DMS153 (cell line): Measurements from ENCODE around the gene STRN4.
"Not testable (repeated sequence)": the region's sequence is repeated elsewhere in the genome, so short reads cannot be mapped to it uniquely, and the experiment has no call there.

ENCODE experiments used
- DNase-seq: peaks from one replicate; lab custom pipeline; 2025; lab: John Stamatoyannopoulos, UW

The STRN4 gene

DNA sequence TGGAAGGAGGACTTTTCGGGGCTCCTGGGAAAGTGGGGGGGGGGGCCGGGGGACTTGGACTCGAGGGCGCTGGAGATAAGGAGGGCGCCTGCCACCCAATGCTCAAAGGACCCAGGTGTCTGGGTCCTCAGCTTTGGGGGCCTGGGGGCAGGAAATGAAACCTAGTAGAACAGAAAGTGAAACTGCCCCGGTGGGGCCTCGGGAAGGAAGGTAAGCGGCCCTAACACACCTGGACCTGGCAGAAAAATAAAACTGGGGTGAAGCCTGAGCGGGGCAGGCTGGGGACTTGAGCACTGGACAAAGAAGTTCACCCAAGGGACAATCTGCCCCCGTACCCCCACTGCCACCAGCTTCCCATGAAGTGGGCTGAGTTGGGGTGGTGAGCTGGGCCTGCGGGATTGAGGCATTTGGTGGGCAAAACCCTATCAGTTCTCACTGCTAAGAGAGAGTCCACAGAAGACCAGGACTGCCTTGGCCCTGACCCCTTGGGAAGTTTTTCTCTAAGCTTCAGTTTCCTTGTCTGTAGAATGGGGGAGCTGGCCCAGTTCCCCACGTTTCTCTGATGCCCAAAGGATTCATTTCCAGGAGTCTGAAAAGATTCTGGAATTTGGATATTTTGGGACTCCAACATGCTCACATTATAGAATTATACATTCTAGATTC is 31.7 kb downstream of the STRN4 start:
- DNase-seq = no peak

DNA sequence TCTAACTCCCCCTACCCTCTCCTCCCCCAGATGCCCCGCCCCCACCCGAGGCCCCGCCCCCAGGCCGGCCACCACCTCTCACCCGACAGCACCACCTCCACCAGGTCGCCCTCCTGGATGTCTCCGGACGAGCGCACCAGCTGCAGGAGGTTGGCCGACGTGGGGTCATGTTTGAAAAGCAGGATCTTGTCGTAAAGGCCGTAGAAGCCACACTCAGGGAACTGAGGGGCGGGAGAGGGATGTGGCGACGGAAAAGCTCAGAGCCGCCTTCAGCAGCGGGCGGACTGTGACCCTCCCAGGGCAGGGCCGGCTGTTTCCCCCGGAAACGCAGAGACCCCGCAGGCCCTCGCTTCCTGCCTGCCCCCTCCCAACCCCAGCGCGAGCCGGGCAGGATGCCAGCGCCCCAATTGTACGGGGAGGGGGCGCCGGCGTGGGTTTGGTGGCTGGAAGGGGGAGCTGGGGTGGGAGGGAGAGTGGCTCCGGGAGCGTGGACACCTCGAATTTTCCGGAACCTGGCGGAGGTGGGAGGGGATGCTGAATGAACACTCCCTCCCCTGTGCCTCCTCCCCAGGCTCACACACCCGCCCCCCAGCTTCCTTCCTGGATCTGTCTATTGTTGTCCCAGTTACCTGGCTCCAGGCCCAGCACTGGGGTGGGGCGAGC is 32.3 kb downstream of the STRN4 start:
- peak; percentile 77 for DNase-seq

DNA sequence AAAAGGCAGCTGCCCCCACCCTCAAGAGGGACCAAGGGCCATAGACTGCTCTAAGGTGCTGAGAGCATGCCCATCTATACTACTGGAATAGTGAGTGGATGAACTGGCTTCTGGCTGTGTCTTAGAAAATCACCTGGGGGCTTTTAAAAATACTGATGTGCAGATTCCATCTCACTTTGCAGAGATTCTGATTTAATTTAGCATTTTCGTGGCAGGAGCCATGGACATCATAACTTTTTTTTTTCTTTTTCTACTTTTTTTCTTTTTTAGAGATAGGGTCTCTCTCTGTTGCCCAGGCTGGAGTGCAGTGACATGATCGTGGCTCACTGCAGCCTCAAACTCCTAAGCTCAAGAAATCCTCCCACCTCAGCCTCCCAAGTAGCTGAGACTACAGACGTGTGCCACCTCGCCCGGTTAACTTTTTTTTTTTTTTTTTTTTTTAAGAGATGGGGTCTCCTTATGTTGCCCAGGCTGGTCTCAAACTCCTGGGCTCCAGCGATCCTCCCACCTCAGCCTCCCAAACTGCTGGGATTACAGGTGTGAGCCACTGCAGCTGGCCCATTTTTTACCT is 33.4 kb downstream of the STRN4 start:
- not testable (repeated sequence) for DNase-seq

DNA sequence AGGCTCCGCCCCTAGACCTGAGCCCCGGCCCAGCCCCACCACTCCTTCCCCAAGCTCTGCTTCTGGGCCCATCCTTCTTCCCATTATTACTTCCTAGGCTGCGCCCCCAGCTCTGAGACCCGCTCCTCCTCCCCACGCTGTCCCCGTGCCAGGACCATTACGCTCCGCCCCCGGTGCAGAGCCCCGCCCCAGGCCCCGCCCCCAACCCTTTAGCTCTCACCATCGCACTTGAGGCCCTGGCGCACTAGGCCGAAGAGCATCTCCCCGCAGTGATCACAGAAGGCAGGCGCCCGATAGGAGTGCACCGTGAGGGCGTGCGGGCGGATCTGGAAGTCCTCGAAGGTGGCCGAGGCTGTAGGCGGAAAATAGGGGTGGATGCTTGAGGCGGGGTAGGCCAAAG is 35.6 kb downstream of the STRN4 start:
- no peak for DNase-seq

DNA sequence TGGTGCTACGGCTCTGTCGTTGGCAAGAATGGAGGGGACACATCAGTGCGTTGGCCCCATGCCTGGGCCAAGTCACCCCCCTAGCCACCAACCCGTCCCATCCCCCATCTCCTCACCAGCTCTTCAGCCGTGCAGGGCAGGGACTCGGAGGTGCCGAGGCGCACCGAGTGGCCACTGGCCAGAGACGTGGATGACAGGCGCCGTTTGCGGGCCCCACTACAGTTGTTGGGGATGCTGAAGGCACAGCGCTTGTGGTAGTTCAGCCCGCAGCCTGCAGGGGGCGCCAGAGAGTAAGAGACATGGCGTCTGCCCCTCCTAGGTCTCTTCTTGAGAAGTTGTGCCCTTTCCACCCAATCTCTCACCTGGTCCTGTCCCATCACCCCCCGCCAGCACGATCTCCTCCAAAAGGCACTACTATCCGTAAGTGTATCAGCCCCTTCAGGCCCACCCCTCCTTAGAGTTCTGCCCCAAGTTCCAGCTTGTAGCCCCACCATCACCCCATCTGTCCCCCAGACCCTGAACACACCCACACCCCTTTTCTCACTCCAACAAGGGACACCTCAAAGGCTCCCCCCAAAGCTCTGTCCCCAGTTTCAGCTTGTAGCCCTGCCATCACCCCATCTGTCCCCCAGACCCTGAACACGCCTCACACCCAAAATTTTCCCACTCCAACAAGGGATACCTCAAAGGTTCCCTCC is 41.7 kb downstream of the STRN4 start:
- DNase-seq = no peak

DNA sequence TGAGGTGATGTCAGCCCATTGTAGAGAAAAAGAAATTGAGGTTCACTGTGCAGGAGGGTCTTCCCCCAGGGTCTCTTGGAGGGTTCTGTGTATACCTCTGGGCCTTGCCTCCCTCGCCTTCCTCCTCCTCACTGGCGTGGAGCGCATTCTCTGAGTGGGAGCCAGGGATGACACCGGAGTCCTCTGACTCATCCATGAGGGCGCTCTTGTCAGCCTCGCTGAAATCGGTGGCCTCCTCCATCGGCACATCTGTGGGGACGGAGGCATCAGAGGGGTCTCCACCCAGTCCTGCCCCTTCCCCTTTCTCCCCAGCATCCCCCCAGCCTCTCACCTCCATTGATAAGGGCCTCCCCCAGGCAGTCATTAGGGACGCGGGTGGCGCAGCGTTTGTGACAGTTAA is 45.5 kb downstream of the STRN4 start:
- DNase-seq = no peak

DNA sequence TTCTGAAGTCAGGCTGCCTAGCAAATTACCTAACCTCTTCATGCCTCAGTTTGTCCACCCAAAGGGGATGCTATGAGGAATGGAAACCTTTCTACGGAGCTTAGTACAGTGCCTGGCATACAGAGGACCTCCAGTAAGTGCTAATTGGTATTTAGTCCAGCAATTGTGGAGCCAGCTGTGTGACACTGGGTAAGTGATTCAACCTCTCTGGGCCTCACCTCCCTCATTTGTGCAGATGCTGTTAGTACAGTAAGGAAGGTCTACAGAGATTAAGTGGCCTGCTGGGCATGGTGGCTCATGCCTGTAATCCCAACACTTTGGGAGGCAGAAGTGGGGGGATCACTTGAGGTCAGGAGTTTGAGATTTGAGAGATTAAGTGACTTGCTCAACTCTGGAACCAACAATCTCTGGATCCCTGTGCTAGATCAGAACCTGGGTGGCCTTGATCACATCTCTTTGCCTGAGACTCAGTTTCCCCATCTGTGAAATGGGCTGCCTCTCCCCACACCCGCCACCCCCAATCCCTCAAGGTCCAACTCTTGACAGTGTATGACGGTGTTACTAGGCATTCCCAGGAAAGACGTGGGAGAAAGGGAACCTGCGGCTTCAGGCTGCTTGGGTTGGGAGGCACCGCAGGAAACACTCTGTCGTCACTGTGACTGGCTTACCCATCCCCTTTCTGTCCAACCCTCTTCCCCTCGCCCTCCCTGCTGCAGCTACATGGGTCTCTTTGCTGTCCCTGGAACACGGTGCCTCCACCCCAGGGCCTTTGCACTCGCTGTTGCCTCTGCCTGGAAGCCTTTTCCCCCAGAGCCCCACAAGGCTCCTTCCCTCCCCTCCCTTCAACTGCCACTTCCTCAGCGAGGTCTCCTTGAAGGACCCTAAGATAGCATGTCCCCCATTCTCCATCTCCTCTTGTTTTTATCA is 47.6 kb downstream of the STRN4 start:
- DNase-seq = no peak

DNA sequence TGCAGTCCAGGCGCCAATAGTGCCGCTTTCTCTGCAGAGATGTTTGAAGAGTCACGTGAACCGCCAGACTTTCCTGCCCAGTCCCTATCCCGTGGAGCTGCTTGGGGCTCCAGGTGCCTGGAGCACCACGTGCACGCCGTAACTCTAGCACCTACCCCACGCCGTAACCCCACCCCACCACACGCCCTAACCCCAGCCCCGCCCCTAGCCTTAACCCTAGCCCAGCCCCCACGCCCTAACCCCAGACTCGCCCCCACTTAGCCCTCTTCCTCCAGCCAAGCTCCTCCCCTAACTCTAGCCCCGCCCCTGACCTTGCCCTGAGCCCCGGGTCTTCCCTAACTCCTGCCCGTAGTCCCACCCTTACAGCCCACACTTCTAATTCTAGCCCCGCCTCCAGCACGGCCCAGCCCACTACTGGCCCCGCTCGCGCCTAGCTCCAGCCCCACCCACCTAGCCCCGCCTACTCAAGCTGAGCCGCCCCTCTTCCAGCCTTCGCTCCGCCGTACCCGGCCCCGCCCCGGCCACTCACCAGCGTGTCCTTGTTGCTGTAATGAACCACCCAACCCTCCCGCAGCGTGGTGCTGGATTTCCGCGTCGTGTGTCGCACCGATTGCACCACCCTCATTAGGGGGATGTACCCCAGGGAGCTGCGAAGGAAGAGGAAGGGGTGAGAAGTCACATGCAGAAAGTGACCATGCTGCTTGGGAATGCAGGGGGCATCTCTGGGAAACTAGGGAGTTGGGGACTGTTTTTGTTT is 48.9 kb downstream of the STRN4 start:
- DNase-seq = no peak

DNA sequence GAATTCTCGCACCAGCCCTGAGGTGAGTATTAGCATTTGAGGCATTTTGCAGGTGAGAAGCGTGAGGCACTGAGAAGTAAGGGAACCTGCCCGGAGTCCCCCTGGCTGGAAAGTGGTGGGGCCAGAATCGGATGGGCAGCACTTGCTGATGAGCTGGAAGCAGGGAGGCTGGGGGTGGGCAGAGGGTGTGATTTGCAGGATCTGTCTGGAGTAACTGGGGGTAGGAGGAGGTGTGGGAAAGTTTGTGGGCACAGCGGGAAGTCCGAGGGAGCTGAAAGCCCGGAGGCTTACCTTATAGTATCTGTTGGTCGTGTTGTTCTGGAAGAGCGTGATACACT is 49.4 kb downstream of the STRN4 start:
- no peak for DNase-seq

DNA sequence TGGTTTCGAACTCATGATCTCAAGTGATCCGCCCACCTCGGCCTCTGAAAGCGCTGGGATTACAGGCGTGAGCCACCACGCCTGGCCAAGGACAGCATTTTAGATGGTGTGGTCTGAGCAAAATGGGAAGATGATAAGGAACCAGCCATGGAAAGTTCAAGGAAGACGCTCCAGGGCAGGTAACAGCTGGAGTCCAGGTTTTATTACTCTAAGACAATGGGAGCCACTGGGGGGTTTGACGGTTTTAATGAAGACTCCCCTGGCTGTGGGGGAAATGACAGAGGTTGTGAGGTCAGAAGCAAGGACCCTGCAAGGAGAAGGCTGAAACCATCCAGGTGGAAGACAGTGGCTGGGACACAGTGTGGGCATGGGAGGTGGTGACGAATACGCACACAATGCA is 50.2 kb downstream of the STRN4 start:
- no peak for DNase-seq

DNA sequence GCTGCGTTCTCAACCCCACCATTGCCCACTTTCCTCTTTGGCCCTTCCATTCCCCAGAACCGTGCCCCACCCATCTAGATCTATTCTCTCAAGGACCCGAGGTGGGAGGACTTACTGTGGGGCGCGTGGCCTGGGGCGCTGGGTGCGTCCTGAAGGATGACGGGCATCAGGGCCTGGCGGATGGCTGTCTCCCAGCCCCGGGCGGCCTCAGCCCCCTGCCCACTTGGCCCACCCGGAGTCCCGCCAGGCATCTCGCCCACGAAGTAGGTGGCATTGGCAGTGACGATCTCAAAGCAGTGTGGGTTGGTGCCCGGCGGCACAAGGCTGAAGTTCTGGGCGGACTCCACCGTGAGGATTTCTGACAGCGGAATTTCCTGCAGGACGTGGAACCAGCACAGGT is 52.5 kb downstream of the STRN4 start:
- no peak for DNase-seq

DNA sequence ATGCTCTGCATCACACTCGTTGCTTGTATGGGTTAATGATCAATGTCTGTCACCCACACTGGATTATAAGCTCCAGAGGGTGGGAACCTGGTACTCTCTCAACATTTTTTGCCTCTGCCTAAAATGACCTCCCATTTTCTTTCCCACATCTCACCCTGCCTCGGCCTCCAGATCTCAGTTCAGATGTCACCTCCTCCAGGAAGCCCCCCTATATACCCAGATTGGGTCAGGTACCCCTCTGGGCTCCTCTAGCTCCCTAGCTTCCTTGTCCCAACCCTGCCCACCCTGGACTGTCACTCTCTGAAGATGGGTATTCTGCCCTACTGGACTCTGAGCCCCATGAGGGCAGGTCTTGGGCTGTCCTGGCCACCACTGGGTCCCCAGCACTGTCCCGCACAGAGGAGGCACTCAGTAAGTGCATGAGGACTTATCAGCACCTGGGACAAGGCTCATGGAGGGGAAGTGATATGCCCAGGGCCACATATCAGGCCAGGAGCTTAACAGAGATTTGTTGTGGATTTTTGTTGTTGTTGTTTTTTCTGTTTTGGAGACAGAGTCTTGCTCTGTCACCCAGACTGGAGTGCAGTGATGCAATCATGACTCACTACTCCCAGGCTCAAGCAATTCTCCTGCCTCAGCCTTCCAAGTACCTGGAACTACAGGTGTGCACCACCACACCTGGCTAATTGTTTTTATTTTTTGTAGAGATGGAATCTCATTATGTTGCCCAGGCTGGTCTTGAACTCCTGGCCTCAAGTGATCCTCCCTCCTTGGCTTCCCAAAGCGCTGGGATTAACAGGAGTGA is 53.1 kb downstream of the STRN4 start:
- DNase-seq = no peak

DNA sequence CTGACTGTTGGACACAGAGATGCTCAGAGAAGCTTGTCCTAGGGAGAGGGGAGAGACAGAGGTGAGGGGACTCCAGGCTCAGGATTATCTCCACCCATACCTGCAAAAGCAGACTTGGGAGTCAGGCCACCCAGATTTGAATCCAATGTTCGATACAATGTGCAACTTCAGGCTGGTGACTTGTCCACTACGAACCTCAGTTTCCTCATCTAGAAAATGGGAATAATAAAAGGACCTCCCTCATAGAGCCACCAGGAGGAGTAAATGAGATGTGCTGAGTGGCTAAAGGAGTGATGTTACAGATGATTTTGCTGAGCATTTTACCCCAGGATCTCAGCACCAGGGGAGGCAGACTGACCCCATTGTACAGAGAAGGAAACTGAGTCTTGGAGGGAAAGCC is 54.3 kb downstream of the STRN4 start:
- no peak for DNase-seq

DNA sequence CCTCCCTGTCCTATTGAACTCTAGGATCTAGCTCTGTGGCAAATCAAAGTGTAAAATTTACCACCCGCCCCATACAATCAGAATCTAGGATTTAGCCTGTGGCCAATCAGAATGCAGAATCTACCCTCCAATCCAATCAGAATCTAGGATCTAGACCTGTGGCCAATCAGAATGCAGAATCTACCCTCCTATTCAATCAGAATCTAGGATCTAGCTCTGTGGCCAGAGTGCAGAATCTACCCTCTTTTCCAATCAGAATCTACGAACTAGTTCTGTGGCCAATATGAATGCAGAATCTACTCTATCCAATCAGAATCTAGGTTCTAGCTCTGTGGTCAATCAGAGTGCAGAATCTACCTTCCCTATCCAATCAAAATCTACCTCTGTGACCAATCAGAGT is 55.1 kb downstream of the STRN4 start:
- DNase-seq = no peak

DNA sequence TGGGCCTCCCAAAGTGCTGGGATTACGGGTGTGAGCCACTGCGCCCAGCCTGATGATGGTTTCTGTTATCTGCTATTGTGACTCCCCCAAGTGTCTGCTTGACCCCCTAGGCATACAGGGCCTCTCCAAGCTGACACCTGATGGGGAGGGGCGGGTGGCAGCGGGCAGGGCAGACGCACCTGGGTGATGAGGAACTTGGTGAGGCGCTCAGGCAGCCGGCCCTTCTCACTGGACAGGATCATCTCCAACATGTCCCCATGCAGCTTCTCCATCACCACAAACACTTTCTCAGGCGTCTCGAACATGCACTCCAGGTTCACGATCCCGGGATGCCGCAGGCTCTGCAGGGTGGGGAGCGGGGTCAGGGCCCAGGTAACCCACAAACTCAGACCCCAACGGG is 56.9 kb downstream of the STRN4 start:
- DNase-seq = no peak

DNA sequence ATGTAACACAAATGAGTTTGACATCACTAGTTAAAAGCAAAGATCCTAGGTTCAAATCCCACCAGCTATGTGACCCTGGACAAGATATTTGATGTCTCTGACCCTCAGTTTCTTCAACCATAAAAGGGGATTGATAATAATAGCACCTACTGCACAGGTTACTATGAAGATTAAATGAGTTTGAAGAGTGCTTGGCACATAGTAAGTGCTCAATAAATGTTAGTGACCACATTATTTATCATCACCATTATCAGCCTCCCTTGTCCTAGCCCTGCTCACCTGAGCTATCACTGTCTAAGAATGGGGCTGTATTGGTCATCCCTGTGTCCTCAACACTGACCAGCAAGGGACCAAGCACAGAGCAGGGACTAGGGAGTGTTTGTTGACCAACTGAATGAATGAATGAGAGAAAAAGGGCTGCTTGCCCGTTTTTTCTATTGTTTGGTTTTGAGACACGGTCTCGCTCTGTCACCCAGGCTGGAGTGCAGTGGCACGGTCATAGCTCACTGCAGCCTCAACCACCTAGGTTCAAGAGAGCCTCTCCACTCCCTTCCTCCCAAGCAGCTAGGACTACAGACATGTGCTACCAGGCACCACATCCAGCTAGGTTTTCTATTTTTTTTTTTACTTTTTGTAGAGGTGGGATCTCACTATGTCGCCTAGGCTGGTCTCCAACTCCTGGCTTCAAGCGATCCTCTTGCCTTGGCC is 58.7 kb downstream of the STRN4 start:
- no peak for DNase-seq

DNA sequence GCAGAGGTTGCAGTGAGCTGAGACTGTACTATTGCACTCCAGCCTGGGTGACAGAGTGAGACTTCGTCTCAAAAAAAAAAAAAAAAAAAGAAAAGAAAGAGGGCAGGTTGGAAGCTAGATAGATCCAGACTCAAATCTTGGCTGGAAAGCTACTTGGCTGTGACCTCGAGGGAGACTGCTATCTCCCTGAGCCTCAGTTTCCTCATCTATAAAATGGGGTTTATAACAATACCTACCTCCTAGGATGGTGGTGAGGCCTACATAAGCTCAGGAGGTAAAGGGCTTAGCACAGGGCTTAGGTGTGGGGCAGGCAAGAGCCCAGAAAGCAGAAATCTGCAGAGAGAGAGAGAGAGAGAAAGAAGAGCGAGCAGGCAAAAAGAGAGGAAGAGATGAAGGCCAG is 61.1 kb downstream of the STRN4 start:
- DNase-seq = no peak

DNA sequence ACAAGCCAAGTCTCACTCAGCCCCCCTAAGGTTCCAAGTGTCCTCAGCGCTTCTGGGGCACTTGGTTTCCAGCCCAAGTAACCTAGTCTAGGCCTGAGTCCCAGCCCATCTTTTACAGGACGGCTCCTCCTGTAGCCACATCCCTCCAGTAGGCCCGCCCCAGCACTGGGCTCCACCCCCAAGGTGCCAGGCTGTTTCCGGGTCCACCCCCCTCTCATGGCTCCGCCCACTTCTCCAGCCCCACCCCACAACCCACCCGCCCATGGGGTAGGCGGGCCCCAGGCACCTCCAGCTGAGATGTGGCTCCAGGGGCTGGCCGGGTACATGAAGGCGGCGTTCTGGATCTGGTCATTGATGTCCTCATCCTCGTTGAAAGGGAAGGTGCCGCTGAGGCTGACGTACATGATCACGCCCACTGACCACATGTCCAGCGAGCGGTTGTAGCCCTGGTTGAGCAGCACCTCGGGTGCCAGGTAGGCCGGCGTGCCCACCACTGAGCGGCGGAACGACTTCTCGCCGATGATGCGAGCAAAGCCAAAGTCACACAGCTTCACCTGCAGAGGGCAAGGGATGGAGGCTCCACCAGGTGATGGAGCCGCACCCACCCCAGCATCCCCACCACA is 68.0 kb downstream of the STRN4 start:
- no peak for DNase-seq

DNA sequence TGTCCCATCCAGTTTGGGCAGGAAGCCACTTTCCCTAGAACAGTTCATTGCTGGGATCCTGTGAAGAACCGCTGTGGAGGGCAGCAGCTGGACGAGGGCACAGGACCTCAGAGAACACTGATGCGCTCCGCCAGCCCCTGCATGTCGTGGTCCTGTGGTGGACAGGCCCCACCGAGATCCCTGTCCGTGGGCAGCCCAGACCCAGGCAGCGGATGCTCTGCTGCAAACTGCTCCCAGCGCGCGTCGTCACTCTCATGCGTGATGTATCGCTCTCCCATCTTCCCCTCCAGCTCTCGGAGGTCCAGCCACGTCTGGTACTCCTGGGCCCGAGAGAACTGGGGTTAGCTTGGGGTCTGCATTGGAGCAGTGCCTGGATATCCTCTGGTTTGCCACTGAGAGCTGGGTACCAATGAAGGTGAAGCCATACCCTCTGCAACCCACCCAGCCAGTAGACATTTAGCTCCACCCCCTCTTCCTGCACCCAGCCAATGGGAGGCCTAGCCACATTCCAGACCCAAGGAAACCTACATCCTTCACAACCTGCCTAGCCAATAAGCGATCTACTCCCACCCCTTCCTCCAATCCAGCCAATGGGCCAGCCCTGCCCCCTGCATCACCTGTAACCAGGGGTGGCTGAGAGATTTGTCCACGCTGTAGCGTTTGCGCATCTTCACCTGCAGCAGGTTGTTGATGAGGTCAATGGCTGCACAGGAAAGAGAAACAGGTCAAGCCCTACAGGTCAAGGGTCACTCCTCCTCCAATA is 71.7 kb downstream of the STRN4 start:
- no peak for DNase-seq
